ENCODE data around the gene CCNA2. TPM values are rescaled to one million over a fixed set of nuclear protein-coding genes. Genes with fewer than 3 reads are reported as not detected.

CCNA2 gene
- total RNA-seq, 1 donor from 2014 or later, result 6.2 TPM

DNA sequence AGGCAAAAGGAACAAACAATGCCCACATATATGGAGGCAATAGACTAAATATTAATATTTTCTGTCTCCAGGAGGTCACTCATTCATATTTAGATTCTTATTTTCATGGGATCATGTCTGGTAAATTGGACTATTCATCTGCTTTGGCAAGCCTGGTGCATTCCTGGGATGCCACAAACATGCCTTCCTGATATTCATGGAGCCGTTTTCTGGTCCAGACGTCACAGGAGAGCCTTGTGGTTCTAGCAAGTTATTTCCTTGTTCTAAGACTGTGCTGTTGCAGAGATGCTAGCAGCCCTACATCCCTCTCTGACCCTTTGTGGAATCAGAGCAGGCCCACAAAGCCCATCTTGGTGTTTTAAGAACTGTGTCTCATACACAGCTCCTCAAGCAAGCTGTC, 38.7 kb downstream of the CCNA2 start:
- peak overlapping the region; percentile 35 for H3K4me3 Mint-ChIP-seq (ENCODE audit: unreplicated experiment)
- Histone ChIP-seq H3K27me3 (ENCODE audit: insufficient read depth, low read length) (no peaks in the 10 kb centered on the region), H3K4me3 (ENCODE audit: insufficient read depth, low read depth, low read length) (no peak overlapping the region), H3K4me1 (ENCODE audit: insufficient read depth, low read length) (peaks cover 25% of the 10 kb centered on the region), H3K27ac (ENCODE audit: low read depth, low read length) (peak overlapping the region; percentile 88), H3K36me3 (ENCODE audit: insufficient read depth, low read length) (no peaks in the 10 kb centered on the region), H4K20me1 (ENCODE audit: insufficient read depth, low read length) (no peaks in the 10 kb centered on the region), H3K9ac (ENCODE audit: low read length) (peak overlapping the region; percentile 61), H3K4me2 (ENCODE audit: low read length) (peak overlapping the region; percentile 50), H3K9me3 (ENCODE audit: insufficient read depth, low read depth, low read length) (no peaks in the 10 kb centered on the region), H3K79me2 (ENCODE audit: insufficient read depth, low read length) (no peaks in the 10 kb centered on the region), H2AFZ (ENCODE audit: low read depth, low read length) (peak overlapping the region; percentile 29)
- peak overlapping the region; percentile 75 for H3K27ac Mint-ChIP-seq (ENCODE audit: unreplicated experiment)
- H3K36me3 Mint-ChIP-seq (ENCODE audit: low read depth, unreplicated experiment), result no peaks in the 10 kb centered on the region
- peaks cover 6% of the 10 kb centered on the region for H3K27me3 Mint-ChIP-seq (ENCODE audit: low read depth, unreplicated experiment)
- H3K4me1 Mint-ChIP-seq (ENCODE audit: low read depth, unreplicated experiment), result peaks cover 26% of the 10 kb centered on the region
- peaks cover 4% of the 10 kb centered on the region for H3K9me3 Mint-ChIP-seq (ENCODE audit: unreplicated experiment)
- FAIRE-seq, result peak; percentile 78
- TF ChIP-seq, protein P1, sequence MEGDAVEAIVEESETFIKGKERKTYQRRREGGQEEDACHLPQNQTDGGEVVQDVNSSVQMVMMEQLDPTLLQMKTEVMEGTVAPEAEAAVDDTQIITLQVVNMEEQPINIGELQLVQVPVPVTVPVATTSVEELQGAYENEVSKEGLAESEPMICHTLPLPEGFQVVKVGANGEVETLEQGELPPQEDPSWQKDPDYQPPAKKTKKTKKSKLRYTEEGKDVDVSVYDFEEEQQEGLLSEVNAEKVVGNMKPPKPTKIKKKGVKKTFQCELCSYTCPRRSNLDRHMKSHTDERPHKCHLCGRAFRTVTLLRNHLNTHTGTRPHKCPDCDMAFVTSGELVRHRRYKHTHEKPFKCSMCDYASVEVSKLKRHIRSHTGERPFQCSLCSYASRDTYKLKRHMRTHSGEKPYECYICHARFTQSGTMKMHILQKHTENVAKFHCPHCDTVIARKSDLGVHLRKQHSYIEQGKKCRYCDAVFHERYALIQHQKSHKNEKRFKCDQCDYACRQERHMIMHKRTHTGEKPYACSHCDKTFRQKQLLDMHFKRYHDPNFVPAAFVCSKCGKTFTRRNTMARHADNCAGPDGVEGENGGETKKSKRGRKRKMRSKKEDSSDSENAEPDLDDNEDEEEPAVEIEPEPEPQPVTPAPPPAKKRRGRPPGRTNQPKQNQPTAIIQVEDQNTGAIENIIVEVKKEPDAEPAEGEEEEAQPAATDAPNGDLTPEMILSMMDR (IDR thresholded peaks at IDR 0.05; ENCODE audit: insufficient read depth, low read depth, low read length), result no peak
- no peak for TF ChIP-seq EZH2 (IDR thresholded peaks at IDR 0.05; ENCODE audit: insufficient read depth, low read length)
- peak; percentile 97 for DNase-seq (ENCODE audit: low read depth)

DNA sequence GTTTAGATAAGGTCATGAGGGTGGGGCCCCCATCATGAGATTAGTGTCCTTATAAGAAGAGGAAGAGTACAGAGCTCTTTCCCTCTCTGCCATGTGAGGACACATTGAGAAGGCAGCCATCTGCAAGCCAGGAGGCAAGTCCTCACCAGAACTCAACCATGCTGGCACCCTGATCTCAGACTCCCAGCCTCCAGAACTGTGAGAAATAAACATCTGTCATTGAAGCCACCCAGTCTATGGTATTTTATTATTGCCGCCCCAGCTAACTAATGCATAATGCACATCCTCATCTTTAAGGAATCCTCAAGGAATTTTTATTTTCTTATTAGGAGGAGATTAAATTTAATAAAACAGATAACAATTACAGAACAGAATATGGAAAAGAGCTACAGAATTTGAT, 39.3 kb downstream of the CCNA2 start:
- Mint-ChIP-seq H3K4me3 (ENCODE audit: unreplicated experiment) (no peak overlapping the region), H3K27ac (ENCODE audit: unreplicated experiment) (peak overlapping the region; percentile 75), H3K36me3 (ENCODE audit: low read depth, unreplicated experiment) (no peaks in the 10 kb centered on the region), H3K9me3 (ENCODE audit: unreplicated experiment) (peaks cover 4% of the 10 kb centered on the region), H3K27me3 (ENCODE audit: low read depth, unreplicated experiment) (peaks cover 6% of the 10 kb centered on the region), H3K4me1 (ENCODE audit: low read depth, unreplicated experiment) (peaks cover 20% of the 10 kb centered on the region)
- no peaks in the 10 kb centered on the region for H3K9me3 ChIP-seq (ENCODE audit: insufficient read depth, low read depth, low read length)
- H4K20me1 ChIP-seq (ENCODE audit: insufficient read depth, low read length), result no peaks in the 10 kb centered on the region
- no peaks in the 10 kb centered on the region for H3K36me3 ChIP-seq (ENCODE audit: insufficient read depth, low read length)
- H3K4me1 ChIP-seq (ENCODE audit: insufficient read depth, low read length), result peaks cover 20% of the 10 kb centered on the region
- TF ChIP-seq, protein P1 (IDR thresholded peaks at IDR 0.05; ENCODE audit: insufficient read depth, low read depth, low read length), result no peak
- TF ChIP-seq EZH2 (IDR thresholded peaks at IDR 0.05; ENCODE audit: insufficient read depth, low read length), result no peak
- DNase-seq (ENCODE audit: low read depth) (peak; percentile 32), FAIRE-seq (no peak)
- H3K27ac ChIP-seq (ENCODE audit: low read depth, low read length), result peak overlapping the region; percentile 82
- no peak overlapping the region for H3K4me3 ChIP-seq (ENCODE audit: insufficient read depth, low read depth, low read length)
- no peak overlapping the region for H3K9ac ChIP-seq (ENCODE audit: low read length)
- H2AFZ ChIP-seq (ENCODE audit: low read depth, low read length), result no peak overlapping the region
- no peaks in the 10 kb centered on the region for H3K79me2 ChIP-seq (ENCODE audit: insufficient read depth, low read length)
- no peak overlapping the region for H3K4me2 ChIP-seq (ENCODE audit: low read length)
- H3K27me3 ChIP-seq (ENCODE audit: insufficient read depth, low read length), result no peaks in the 10 kb centered on the region

DNA sequence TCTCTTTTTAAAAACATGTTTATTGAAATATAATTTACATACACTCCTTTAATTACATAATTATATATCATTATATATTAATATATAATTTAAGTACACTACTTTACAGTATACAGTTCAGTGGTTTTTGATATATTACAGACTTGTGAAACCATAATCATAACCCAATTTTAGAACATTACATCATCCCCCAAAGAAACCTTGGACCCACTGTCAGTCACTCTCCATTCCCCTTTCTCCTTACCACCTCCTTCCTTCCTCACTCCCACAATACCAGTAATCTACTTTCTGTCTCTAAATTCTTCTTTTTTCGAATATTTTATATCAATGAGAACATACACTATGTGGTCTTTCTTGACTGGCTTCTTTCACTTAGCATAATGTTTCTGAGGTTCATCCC, 40.5 kb downstream of the CCNA2 start:
- no peak for TF ChIP-seq EZH2 (IDR thresholded peaks at IDR 0.05; ENCODE audit: insufficient read depth, low read length)
- TF ChIP-seq, protein P1 (IDR thresholded peaks at IDR 0.05; ENCODE audit: insufficient read depth, low read depth, low read length), result no peak
- no peak overlapping the region for H2AFZ ChIP-seq (ENCODE audit: low read depth, low read length)
- Mint-ChIP-seq H3K4me1 (ENCODE audit: low read depth, unreplicated experiment) (peaks cover 12% of the 10 kb centered on the region), H3K9me3 (ENCODE audit: unreplicated experiment) (peaks cover 4% of the 10 kb centered on the region), H3K27ac (ENCODE audit: unreplicated experiment) (no peak overlapping the region), H3K4me3 (ENCODE audit: unreplicated experiment) (no peak overlapping the region), H3K36me3 (ENCODE audit: low read depth, unreplicated experiment) (no peaks in the 10 kb centered on the region), H3K27me3 (ENCODE audit: low read depth, unreplicated experiment) (peaks cover 6% of the 10 kb centered on the region)
- H3K27me3 ChIP-seq (ENCODE audit: insufficient read depth, low read length), result no peaks in the 10 kb centered on the region
- H3K4me1 ChIP-seq (ENCODE audit: insufficient read depth, low read length), result peaks cover 12% of the 10 kb centered on the region
- no peak overlapping the region for H3K27ac ChIP-seq (ENCODE audit: low read depth, low read length)
- H3K4me3 ChIP-seq (ENCODE audit: insufficient read depth, low read depth, low read length), result no peak overlapping the region
- no peak for DNase-seq (ENCODE audit: low read depth)
- H3K36me3 ChIP-seq (ENCODE audit: insufficient read depth, low read length), result no peaks in the 10 kb centered on the region
- H3K79me2 ChIP-seq (ENCODE audit: insufficient read depth, low read length), result no peaks in the 10 kb centered on the region
- H4K20me1 ChIP-seq (ENCODE audit: insufficient read depth, low read length), result no peaks in the 10 kb centered on the region
- H3K9me3 ChIP-seq (ENCODE audit: insufficient read depth, low read depth, low read length), result no peaks in the 10 kb centered on the region
- H3K9ac ChIP-seq (ENCODE audit: low read length), result no peak overlapping the region
- FAIRE-seq, result no peak
- H3K4me2 ChIP-seq (ENCODE audit: low read length), result no peak overlapping the region
